Neural cell (in vitro differentiated cells): ENCODE data around the gene ZNF618.

Experiments
- EP300 ChIP-seq: fragments of 450-650 bp; conservative IDR thresholded peaks from 2 replicates; pipeline ENCODE4 v1.6.1; 2014; ENCODE audit warnings: antibody characterized with exemption, mild to moderate bottlenecking, moderate library complexity; ENCODE audit not compliant: poor library complexity, severe bottlenecking
- EZH2 ChIP-seq: fragments of 200-600, 300-800 bp; shearing (Covaris generic), sonication (generic); IDR thresholded peaks from 2 replicates; pipeline ENCODE4 v1.6.1; 2014; ENCODE audit warnings: antibody characterized with exemption, low read length, borderline replicate concordance, mild to moderate bottlenecking; ENCODE audit not compliant: insufficient read depth, poor library complexity, severe bottlenecking
- POLR2AphosphoS5 ChIP-seq: IDR thresholded peaks from 2 replicates; pipeline ENCODE4 v1.6.1; 2012
- RAD21 ChIP-seq: fragments of 450-650 bp; conservative IDR thresholded peaks from 2 replicates; pipeline ENCODE4 v1.6.1; 2014; ENCODE audit warnings: antibody characterized with exemption, mild to moderate bottlenecking, moderate library complexity
- SMC3 ChIP-seq: fragments of 450-650 bp; conservative IDR thresholded peaks from 2 replicates; pipeline ENCODE4 v1.6.1; 2014; ENCODE audit warnings: antibody characterized with exemption, mild to moderate bottlenecking, moderate library complexity; ENCODE audit not compliant: poor library complexity
- TF ChIP-seq, protein P1 (sequence below): fragments of 450-650 bp; IDR thresholded peaks from 2 replicates; pipeline ENCODE4 v1.5.1; 2014; ENCODE audit warnings: antibody characterized with exemption, mild to moderate bottlenecking, moderate library complexity; ENCODE audit not compliant: poor library complexity, severe bottlenecking
- TF ChIP-seq, protein P2 (sequence below): IDR thresholded peaks from 2 replicates; pipeline ENCODE4 v1.6.1; 2012; ENCODE audit warnings: borderline replicate concordance

DNA sequence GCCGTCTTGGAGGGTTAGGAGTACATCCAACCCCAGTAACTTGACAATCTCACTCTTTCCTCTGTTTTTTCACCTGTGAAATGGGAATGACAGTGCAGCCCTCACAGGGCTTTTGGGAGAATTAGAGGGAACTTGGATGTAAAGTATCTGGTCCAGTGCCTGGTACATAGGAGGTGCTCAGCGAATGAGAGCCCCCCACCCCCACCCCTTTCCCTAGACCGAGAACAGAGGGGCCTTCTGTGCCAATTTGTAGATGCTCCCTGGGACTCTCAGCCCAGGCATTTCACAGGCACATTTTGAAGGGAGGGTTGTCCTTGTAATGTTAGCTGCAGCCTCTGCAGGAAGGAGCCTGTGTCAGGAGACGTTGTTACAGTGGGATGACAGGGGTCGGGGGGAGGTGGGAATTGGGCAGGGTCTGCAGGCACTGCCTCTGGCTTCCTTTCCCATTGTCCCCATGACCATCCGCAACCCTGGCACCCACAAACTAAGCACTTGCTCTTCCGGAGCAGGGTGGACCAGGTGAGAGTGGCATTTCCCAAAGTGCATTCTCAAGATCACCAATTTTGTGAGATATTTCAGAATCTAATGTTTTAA, 155.0 kb downstream of the ZNF618 start:
- TF ChIP-seq, protein P1, sequence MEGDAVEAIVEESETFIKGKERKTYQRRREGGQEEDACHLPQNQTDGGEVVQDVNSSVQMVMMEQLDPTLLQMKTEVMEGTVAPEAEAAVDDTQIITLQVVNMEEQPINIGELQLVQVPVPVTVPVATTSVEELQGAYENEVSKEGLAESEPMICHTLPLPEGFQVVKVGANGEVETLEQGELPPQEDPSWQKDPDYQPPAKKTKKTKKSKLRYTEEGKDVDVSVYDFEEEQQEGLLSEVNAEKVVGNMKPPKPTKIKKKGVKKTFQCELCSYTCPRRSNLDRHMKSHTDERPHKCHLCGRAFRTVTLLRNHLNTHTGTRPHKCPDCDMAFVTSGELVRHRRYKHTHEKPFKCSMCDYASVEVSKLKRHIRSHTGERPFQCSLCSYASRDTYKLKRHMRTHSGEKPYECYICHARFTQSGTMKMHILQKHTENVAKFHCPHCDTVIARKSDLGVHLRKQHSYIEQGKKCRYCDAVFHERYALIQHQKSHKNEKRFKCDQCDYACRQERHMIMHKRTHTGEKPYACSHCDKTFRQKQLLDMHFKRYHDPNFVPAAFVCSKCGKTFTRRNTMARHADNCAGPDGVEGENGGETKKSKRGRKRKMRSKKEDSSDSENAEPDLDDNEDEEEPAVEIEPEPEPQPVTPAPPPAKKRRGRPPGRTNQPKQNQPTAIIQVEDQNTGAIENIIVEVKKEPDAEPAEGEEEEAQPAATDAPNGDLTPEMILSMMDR = no peak
- TF ChIP-seq SMC3 (no peak), EZH2 (no peak), EP300 (no peak), POLR2AphosphoS5 (no peak), RAD21 (no peak)
- TF ChIP-seq, protein P2, sequence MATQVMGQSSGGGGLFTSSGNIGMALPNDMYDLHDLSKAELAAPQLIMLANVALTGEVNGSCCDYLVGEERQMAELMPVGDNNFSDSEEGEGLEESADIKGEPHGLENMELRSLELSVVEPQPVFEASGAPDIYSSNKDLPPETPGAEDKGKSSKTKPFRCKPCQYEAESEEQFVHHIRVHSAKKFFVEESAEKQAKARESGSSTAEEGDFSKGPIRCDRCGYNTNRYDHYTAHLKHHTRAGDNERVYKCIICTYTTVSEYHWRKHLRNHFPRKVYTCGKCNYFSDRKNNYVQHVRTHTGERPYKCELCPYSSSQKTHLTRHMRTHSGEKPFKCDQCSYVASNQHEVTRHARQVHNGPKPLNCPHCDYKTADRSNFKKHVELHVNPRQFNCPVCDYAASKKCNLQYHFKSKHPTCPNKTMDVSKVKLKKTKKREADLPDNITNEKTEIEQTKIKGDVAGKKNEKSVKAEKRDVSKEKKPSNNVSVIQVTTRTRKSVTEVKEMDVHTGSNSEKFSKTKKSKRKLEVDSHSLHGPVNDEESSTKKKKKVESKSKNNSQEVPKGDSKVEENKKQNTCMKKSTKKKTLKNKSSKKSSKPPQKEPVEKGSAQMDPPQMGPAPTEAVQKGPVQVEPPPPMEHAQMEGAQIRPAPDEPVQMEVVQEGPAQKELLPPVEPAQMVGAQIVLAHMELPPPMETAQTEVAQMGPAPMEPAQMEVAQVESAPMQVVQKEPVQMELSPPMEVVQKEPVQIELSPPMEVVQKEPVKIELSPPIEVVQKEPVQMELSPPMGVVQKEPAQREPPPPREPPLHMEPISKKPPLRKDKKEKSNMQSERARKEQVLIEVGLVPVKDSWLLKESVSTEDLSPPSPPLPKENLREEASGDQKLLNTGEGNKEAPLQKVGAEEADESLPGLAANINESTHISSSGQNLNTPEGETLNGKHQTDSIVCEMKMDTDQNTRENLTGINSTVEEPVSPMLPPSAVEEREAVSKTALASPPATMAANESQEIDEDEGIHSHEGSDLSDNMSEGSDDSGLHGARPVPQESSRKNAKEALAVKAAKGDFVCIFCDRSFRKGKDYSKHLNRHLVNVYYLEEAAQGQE = no peak
